Fibroblast of skin of abdomen (primary cell): ENCODE data around the gene MOB3B.

Experiments
- DNase-seq: peaks from one replicate; pipeline ENCODE4 v3.0.0-alpha.2; 2013

Gene MOB3B

GRCh38 chr9:27356446-27356845, 173.2 kb downstream of the MOB3B start:
- DNase-seq: no peak

- DNase-seq: no peak
Measured at GRCh38 chr9:27355166-27355565, 174.4 kb downstream of the MOB3B start.

GRCh38 chr9:27353474-27354229, 176.0 kb downstream of the MOB3B start:
- no peak for DNase-seq

GRCh38 chr9:27353166-27353473, 176.5 kb downstream of the MOB3B start:
- DNase-seq: no peak

GRCh38 chr9:27352457-27353165, 177.0 kb downstream of the MOB3B start:
- DNase-seq: no peak

GRCh38 chr9:27351438-27351837, 178.2 kb downstream of the MOB3B start:
- no peak for DNase-seq

GRCh38 chr9:27350382-27350976, 179.1 kb downstream of the MOB3B start:
- no peak for DNase-seq

- DNase-seq: no peak
Measured at GRCh38 chr9:27349698-27350080, 179.9 kb downstream of the MOB3B start.

GRCh38 chr9:27348785-27349697, 180.6 kb downstream of the MOB3B start:
- DNase-seq: peak; percentile 26

GRCh38 chr9:27347889-27348288, 181.7 kb downstream of the MOB3B start:
- no peak for DNase-seq

- DNase-seq: no peak
Measured at GRCh38 chr9:27344776-27345175, 184.8 kb downstream of the MOB3B start.

GRCh38 chr9:27341545-27342294, 187.9 kb downstream of the MOB3B start:
- DNase-seq: no peak

GRCh38 chr9:27340961-27341511, 188.6 kb downstream of the MOB3B start:
- DNase-seq: peak; percentile 37

GRCh38 chr9:27340285-27340674, 189.3 kb downstream of the MOB3B start:
- no peak for DNase-seq

GRCh38 chr9:27339661-27340284, 189.8 kb downstream of the MOB3B start:
- no peak for DNase-seq

GRCh38 chr9:27338527-27338903, 191.1 kb downstream of the MOB3B start:
- no peak for DNase-seq

- no peak for DNase-seq
Measured at GRCh38 chr9:27337833-27338526, 191.6 kb downstream of the MOB3B start.

- DNase-seq: no peak
Measured at GRCh38 chr9:27337236-27337635, 192.4 kb downstream of the MOB3B start.

- DNase-seq: no peak
Measured at GRCh38 chr9:27336829-27337228, 192.8 kb downstream of the MOB3B start.

GRCh38 chr9:27336126-27336525, 193.5 kb downstream of the MOB3B start:
- no peak for DNase-seq

GRCh38 chr9:27335075-27335474, 194.5 kb downstream of the MOB3B start:
- no peak for DNase-seq
